HG03520 (cell line): ENCODE results near the gene FAM204A.

ENCODE experiments used
- ATAC-seq: cut with Tn5 transposase; IDR thresholded peaks from one replicate; pipeline ENCODE4 v1.9.1; 2021; ENCODE audit warnings: mild to moderate bottlenecking, moderate library complexity; ENCODE audit not compliant: unreplicated experiment

FAM204A gene

GRCh38 chr10:118332948-118333710, 9.0 kb downstream of the FAM204A start:
- no peak for ATAC-seq

GRCh38 chr10:118332236-118332635, 9.9 kb downstream of the FAM204A start:
- ATAC-seq, result peak; percentile 91

GRCh38 chr10:118330295-118331076, 11.6 kb downstream of the FAM204A start:
- no peak for ATAC-seq

GRCh38 chr10:118324140-118324539, 18.0 kb downstream of the FAM204A start:
- no peak for ATAC-seq

- ATAC-seq, result no peak
These were observed 20.2 kb downstream of the FAM204A start for GRCh38 chr10:118321724-118322575.

- no peak for ATAC-seq
These were observed 26.5 kb downstream of the FAM204A start for GRCh38 chr10:118315629-118316028.

- ATAC-seq, result no peak
These were observed 27.2 kb downstream of the FAM204A start for GRCh38 chr10:118314882-118315281.

GRCh38 chr10:118311505-118311904, 30.6 kb downstream of the FAM204A start:
- ATAC-seq, result no peak

- ATAC-seq, result no peak
These were observed 31.3 kb downstream of the FAM204A start for GRCh38 chr10:118310822-118311221.

GRCh38 chr10:118309911-118310310, 32.2 kb downstream of the FAM204A start:
- ATAC-seq, result no peak

- ATAC-seq, result no peak
These were observed 33.5 kb downstream of the FAM204A start for GRCh38 chr10:118308664-118309063.

- ATAC-seq, result no peak
These were observed 34.3 kb downstream of the FAM204A start for GRCh38 chr10:118307859-118308258.

GRCh38 chr10:118307220-118307619, 34.9 kb downstream of the FAM204A start:
- no peak for ATAC-seq

- ATAC-seq, result no peak
These were observed 36.4 kb downstream of the FAM204A start for GRCh38 chr10:118305730-118306129.

- ATAC-seq, result no peak
These were observed 37.6 kb downstream of the FAM204A start for GRCh38 chr10:118304521-118304920.

- no peak for ATAC-seq
These were observed 40.9 kb downstream of the FAM204A start for GRCh38 chr10:118301211-118301610.

- ATAC-seq, result no peak
These were observed 41.8 kb downstream of the FAM204A start for GRCh38 chr10:118300320-118300719.

- no peak for ATAC-seq
These were observed 43.3 kb downstream of the FAM204A start for GRCh38 chr10:118298787-118299186.

- no peak for ATAC-seq
These were observed 51.0 kb downstream of the FAM204A start for GRCh38 chr10:118291122-118291521.

GRCh38 chr10:118290471-118290995, 51.6 kb downstream of the FAM204A start:
- no peak for ATAC-seq
